OCI-LY1 (cell line): ENCODE data around the gene SERPINA5.

ENCODE experiments used
- H2AFZ ChIP-seq: fragments of 200-600 bp; sonication (generic), shearing (Covaris generic); 2 replicates; pipeline ENCODE4 v1.6.0; 2014; ENCODE audit warnings: antibody characterized with exemption, mild to moderate bottlenecking, low read length
- H3F3A ChIP-seq: fragments of 200-600 bp; sonication (generic), shearing (Covaris generic); 2 replicates; pipeline ENCODE4 v1.6.0; 2014; ENCODE audit warnings: mild to moderate bottlenecking, antibody characterized with exemption, low read length, moderate library complexity; ENCODE audit not compliant: insufficient read depth
- H3K27ac ChIP-seq: fragments of 200-600 bp; sonication (generic); 2 replicates; pipeline ENCODE4 v1.5.1; 2014; ENCODE audit warnings: low read length, mixed run types, mild to moderate bottlenecking, low read depth; ENCODE audit not compliant: poor library complexity, severe bottlenecking
- H3K27me3 ChIP-seq: fragments of 200-600 bp; sonication (generic); 2 replicates; pipeline ENCODE4 v1.6.0; 2014; ENCODE audit warnings: antibody characterized with exemption, mild to moderate bottlenecking, low read length, moderate library complexity; ENCODE audit not compliant: insufficient read depth
- H3K36me3 ChIP-seq: fragments of 200-600 bp; sonication (generic); 2 replicates; pipeline ENCODE4 v1.6.1; 2014; ENCODE audit warnings: mild to moderate bottlenecking, antibody characterized with exemption, low read length, moderate library complexity, mixed read lengths; ENCODE audit not compliant: insufficient read depth
- H3K4me1 ChIP-seq: fragments of 200-600 bp; sonication (generic); 2 replicates; pipeline ENCODE4 v1.5.1; 2014; ENCODE audit warnings: mild to moderate bottlenecking, low read length, moderate library complexity; ENCODE audit not compliant: insufficient read depth, severe bottlenecking
- H3K4me2 ChIP-seq: fragments of 200-600 bp; sonication (generic), shearing (Covaris generic); 2 replicates; pipeline ENCODE4 v1.6.1; 2014; ENCODE audit warnings: low read length
- H3K4me3 ChIP-seq: fragments of 200-600 bp; sonication (generic); 2 replicates; pipeline ENCODE4 v1.5.1; 2014; ENCODE audit warnings: low read length, low read depth, mild to moderate bottlenecking, mixed read lengths; ENCODE audit not compliant: poor library complexity, severe bottlenecking
- H3K79me2 ChIP-seq: fragments of 200-600 bp; shearing (Covaris generic); 2 replicates; pipeline ENCODE4 v1.6.1; 2016; ENCODE audit warnings: mixed run types, low read length, mixed read lengths; ENCODE audit not compliant: insufficient read depth
- H3K9ac ChIP-seq: fragments of 200-600 bp; sonication (generic), shearing (Covaris generic); 2 replicates; pipeline ENCODE4 v1.6.1; 2014; ENCODE audit warnings: mild to moderate bottlenecking, low read length, mixed read lengths
- H3K9me2 ChIP-seq: fragments of 200-600 bp; sonication (generic), shearing (Covaris generic); 2 replicates; pipeline ENCODE4 v1.6.1; 2014; ENCODE audit warnings: low read depth, mild to moderate bottlenecking, low read length, mixed read lengths
- H3K9me3 ChIP-seq: fragments of 200-600 bp; shearing (Covaris generic); 2 replicates; pipeline ENCODE4 v1.6.1; 2014; ENCODE audit warnings: low read length, mixed read lengths
- H4K20me1 ChIP-seq: fragments of 200-600 bp; sonication (generic), shearing (Covaris generic); 2 replicates; pipeline ENCODE4 v1.6.0; 2016; ENCODE audit warnings: mild to moderate bottlenecking, low read length; ENCODE audit not compliant: insufficient read depth
- CTCF ChIP-seq: fragments of 200-600 bp; sonication (generic), shearing (Covaris generic); IDR thresholded peaks from 2 replicates; pipeline ENCODE4 v1.5.1; 2017; ENCODE audit warnings: mild to moderate bottlenecking, antibody characterized with exemption, low read length, moderate library complexity, mixed read lengths
- EZH2 ChIP-seq: fragments of 200-600 bp; sonication (generic), shearing (Covaris generic); IDR thresholded peaks from 2 replicates; pipeline ENCODE4 v1.8.0; 2017; ENCODE audit warnings: borderline replicate concordance, mixed run types, mild to moderate bottlenecking, antibody characterized with exemption, low read length, moderate library complexity, mixed read lengths

The SERPINA5 gene

GRCh38 chr14:94542811-94543440, 38.3 kb upstream of the SERPINA5 start:
- H3K9me2 ChIP-seq: no peaks in the 10 kb centered on the region
- H3K27ac ChIP-seq: no peak overlapping the region
- no peak overlapping the region for H3K4me2 ChIP-seq
- H3K9ac ChIP-seq: no peak overlapping the region
- no peaks in the 10 kb centered on the region for H3F3A ChIP-seq
- no peak overlapping the region for H2AFZ ChIP-seq
- no peaks in the 10 kb centered on the region for H3K36me3 ChIP-seq
- no peaks in the 10 kb centered on the region for H3K79me2 ChIP-seq
- H3K4me1 ChIP-seq: no peaks in the 10 kb centered on the region
- no peak overlapping the region for H3K4me3 ChIP-seq
- TF ChIP-seq EZH2 (no peak), CTCF (no peak)
- no peaks in the 10 kb centered on the region for H3K9me3 ChIP-seq
- H3K27me3 ChIP-seq: no peaks in the 10 kb centered on the region
- H4K20me1 ChIP-seq: no peaks in the 10 kb centered on the region

GRCh38 chr14:94543449-94544124, 37.6 kb upstream of the SERPINA5 start:
- H3F3A ChIP-seq: no peaks in the 10 kb centered on the region
- no peak overlapping the region for H2AFZ ChIP-seq
- no peak overlapping the region for H3K4me2 ChIP-seq
- H3K4me3 ChIP-seq: no peak overlapping the region
- no peaks in the 10 kb centered on the region for H3K79me2 ChIP-seq
- TF ChIP-seq EZH2 (no peak), CTCF (no peak)
- H3K27me3 ChIP-seq: no peaks in the 10 kb centered on the region
- H3K36me3 ChIP-seq: no peaks in the 10 kb centered on the region
- no peaks in the 10 kb centered on the region for H3K9me2 ChIP-seq
- H4K20me1 ChIP-seq: no peaks in the 10 kb centered on the region
- no peaks in the 10 kb centered on the region for H3K4me1 ChIP-seq
- H3K27ac ChIP-seq: no peak overlapping the region
- no peak overlapping the region for H3K9ac ChIP-seq
- no peaks in the 10 kb centered on the region for H3K9me3 ChIP-seq

GRCh38 chr14:94544726-94545125, 36.5 kb upstream of the SERPINA5 start:
- H3K36me3 ChIP-seq: no peaks in the 10 kb centered on the region
- H4K20me1 ChIP-seq: no peaks in the 10 kb centered on the region
- no peak overlapping the region for H3K4me2 ChIP-seq
- H3K27ac ChIP-seq: no peak overlapping the region
- H3F3A ChIP-seq: no peaks in the 10 kb centered on the region
- no peaks in the 10 kb centered on the region for H3K79me2 ChIP-seq
- TF ChIP-seq CTCF: no peak
- no peak for TF ChIP-seq EZH2
- H3K27me3 ChIP-seq: no peaks in the 10 kb centered on the region
- no peak overlapping the region for H3K9ac ChIP-seq
- H2AFZ ChIP-seq: no peak overlapping the region
- H3K9me3 ChIP-seq: no peaks in the 10 kb centered on the region
- no peak overlapping the region for H3K4me3 ChIP-seq
- H3K9me2 ChIP-seq: no peaks in the 10 kb centered on the region
- no peaks in the 10 kb centered on the region for H3K4me1 ChIP-seq
